ENCODE data around the gene TRDN.
"Not testable (repeated sequence)": the region's sequence is repeated elsewhere in the genome, so short reads cannot be mapped to it uniquely, and the experiment has no call there.

TRDN gene

GRCh38 chr6:123309130-123309529 is 327.6 kb downstream of the TRDN start:
- DNase-seq (ENCODE audit: low read depth in 2 of 2) = no peak

DNA sequence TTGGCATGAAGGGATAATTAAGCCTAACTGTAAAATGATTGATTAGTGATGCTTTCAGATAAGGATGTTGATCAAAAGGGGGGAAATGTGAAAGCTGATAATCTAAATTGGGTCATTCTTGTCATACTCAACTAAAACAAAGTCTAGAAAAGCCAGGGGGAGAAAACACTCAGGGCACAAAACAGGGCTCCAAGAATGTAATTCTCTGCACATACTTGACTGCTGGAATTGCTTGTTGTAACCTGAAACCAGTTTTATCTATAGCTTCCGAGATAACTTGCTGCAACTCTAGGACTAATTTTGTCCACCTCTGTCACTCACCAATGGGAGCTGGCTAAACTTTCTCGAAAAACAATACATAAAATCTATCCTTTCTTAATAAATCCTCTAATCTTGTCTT is 330.4 kb downstream of the TRDN start:
- no peak for DNase-seq (ENCODE audit: low read depth in 2 of 2)

GRCh38 chr6:123295672-123296071 is 341.1 kb downstream of the TRDN start:
- no peak for DNase-seq (ENCODE audit: low read depth in 2 of 2)

GRCh38 chr6:123295181-123295580 is 341.6 kb downstream of the TRDN start:
- no peak for DNase-seq (ENCODE audit: low read depth in 2 of 2)

GRCh38 chr6:123288649-123289048 is 348.1 kb downstream of the TRDN start:
- DNase-seq (ENCODE audit: low read depth in 2 of 2) = no peak

DNA sequence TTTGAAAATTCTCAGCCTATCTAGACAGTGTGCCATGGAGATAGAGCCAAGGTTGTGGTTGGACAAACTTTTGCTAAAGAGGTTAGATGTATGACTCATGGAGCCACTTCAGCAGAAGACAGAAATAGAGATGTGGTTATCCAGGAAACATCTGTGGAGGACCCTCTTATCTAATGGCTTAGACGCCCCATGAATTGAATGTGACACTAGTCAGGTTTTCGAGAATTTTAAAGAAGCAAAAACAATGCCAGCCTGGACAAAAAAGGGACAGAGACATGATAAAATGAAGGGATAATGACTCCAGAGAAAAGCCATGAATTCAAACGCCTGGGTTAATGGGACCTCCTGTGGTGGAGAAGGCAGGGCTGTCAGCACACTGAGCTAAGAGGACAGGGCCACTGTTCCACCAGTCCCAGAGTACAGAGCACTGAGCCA is 360.2 kb downstream of the TRDN start:
- DNase-seq (ENCODE audit: low read depth in 2 of 2) = no peak

- no peak for DNase-seq (ENCODE audit: low read depth in 2 of 2)
Measured at GRCh38 chr6:123263981-123264380, 372.8 kb downstream of the TRDN start.

- no peak for DNase-seq (ENCODE audit: low read depth in 2 of 2)
Measured at GRCh38 chr6:123240626-123241025, 396.1 kb downstream of the TRDN start.

GRCh38 chr6:123233336-123233735 is 403.4 kb downstream of the TRDN start:
- no peak for DNase-seq (ENCODE audit: low read depth in 2 of 2)

GRCh38 chr6:123227789-123228188 is 409.0 kb downstream of the TRDN start:
- not testable (repeated sequence) for DNase-seq (ENCODE audit: low read depth in 2 of 2)

DNA sequence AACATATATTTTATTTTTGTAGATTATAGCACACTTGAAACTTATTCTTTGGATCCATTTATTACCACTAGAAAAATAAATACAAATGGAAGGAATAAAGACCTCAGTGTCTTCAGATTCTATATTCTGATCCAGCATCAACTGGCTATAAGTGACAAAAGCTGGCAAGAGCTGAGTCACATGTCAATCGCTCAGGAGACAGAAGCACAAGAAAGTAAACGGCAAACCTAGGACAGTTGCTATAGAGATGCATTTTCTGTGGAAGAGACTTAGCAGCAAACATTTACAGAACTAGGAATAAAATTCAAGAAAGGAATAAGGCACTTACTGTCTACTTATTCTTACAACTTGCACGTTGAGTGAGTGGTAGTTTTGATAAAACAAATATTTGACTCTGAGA is 410.4 kb downstream of the TRDN start:
- DNase-seq (ENCODE audit: low read depth in 2 of 2) = no peak

DNA sequence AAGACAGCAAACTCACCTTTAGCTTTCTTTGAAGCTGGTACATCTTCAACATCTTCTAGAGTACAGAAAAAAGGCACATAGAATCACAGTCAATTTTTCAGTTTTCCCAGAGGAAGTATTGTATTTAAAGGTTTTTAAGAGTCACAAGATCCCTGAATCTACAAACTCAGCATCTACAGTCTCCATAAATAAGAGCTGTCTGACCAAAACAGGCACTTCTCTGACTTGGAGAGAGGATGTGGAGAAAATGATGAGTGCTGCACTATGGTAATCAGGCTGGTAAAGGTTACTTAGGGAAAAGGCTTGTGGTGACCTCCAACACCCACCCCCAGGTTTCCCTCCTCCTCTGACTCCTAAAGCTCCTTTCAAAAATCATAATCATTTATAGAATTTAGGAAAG is 412.7 kb downstream of the TRDN start:
- no peak for DNase-seq (ENCODE audit: low read depth in 2 of 2)

DNA sequence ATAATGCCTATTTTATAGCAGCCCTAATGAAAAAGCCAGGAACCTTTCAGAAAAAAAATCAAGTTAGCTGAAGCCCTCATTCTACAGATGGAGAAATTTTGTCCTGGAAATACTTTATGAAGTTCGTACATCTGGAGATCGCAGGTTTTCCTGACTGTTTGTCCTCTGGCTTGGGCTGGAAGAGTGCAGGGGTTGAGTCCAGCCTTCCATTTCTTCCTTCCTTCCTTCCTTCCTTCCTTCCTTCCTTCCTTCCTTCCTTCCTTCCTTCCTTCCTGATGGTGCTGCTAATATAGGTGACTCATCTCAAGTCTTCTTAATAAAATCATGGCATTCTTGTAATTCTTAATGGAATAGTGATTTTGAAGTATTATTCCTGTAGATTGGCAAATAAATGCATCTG is 413.3 kb downstream of the TRDN start:
- DNase-seq (ENCODE audit: low read depth in 2 of 2) = no peak

GRCh38 chr6:123215211-123215610 is 421.5 kb downstream of the TRDN start:
- DNase-seq (ENCODE audit: low read depth in 2 of 2) = no peak

DNA sequence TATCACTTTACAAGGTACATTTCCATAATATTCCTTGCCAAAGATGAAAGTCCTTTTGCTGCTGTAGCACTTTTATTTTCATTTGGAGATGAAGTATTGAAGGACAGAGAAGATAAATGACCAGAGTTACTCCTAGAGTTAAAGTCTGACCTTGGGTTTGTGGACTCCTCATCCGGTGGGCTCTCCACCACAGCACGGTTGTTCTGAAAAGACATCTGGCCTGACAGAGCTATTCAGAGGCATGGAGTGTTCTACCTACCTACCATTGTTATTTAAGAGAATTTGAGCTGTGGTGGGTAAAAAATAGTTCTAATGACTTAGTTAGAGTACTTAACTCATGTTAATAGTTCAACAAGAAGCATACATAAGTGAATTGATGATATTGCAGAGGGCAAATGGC is 422.3 kb downstream of the TRDN start:
- DNase-seq (ENCODE audit: low read depth in 2 of 2) = no peak

GRCh38 chr6:123213921-123214320 is 422.8 kb downstream of the TRDN start:
- DNase-seq (ENCODE audit: low read depth in 2 of 2) = no peak

DNA sequence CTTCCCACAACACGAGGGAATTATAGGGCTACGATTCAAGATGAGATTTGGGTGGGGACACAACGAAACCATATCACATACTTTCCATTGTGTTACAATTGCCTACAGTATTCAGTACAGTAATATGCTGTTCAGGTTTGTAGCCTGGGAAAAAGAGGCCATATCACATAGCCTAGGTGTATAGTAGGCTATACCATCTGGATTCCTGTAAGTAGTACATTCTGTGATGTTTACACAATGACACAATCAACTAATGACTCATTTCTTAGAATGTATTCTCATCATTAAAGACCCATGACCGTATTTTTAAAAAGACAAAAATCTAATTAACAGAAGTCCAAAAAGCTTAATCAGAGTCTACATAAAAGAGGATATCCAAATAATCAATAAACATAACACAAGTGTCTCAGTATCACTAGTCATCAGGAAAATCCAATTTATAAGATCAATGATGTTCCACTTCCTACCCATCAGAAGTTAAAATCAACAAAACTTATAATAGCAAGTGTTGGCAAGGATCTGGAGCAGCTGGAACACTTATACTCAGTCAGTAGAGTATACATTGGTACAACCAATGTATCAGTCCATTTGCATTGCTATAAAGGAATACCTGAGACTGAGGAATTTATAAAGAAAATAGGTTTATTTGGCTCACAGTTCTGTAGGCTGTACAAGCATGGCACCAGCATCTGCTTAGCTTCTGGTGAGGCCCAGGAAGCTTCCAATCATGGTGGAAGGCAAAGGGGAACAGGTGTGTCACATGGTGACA is 424.8 kb downstream of the TRDN start:
- DNase-seq (ENCODE audit: low read depth in 2 of 2) = no peak

- no peak for DNase-seq (ENCODE audit: low read depth in 2 of 2)
Measured at GRCh38 chr6:123210645-123211044, 426.1 kb downstream of the TRDN start.

- DNase-seq (ENCODE audit: low read depth in 2 of 2) = no peak
Measured at GRCh38 chr6:123207967-123208510, 428.7 kb downstream of the TRDN start.

DNA sequence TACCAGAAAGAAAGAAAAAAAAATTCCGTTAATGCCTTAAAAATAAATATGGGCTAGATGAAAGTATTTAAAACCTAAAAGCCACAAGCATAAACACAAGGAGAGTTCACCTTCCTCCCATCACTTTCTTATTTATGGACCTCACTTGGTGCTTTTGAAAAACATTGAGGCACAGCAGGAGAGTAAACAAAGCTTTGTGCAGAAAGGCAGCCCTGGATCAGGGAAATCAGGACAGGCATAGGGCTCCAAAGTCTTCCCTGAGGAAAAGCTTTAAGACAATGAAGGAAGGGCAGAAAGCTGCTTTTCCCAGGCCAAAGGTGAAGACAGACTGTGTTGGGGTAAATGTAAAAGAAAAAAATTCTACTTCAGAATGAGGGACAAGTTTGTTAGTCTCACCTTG is 432.8 kb downstream of the TRDN start:
- no peak for DNase-seq (ENCODE audit: low read depth in 2 of 2)

DNA sequence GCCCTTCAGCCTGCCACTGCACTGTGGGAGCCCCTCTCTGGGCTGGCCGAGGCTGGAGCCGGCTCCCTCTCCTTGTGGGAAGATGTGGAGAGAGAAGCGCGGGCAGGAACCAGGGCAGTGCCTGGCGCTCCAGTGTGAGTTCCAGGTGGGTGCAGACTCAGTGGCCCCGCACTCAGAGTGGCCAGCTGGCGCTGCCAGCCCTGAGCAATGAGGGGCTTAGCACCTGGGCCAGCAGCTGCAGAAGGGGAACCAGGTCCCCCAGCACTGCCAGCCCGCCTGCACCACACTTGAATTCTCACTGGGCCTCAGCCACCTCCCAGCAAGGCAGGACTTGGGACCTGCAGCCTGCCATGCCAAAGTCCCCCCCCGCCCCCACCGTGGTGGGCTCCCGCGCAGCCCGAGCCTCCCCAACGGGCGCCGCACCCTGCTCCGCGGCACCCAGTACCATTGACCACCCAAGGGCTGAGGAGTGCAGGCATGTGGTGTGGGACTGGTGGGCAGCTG is 434.8 kb downstream of the TRDN start:
- DNase-seq (ENCODE audit: low read depth in 2 of 2) = no peak

- no peak for DNase-seq (ENCODE audit: low read depth in 2 of 2)
Measured at GRCh38 chr6:123193298-123193697, 443.5 kb downstream of the TRDN start.

- DNase-seq (ENCODE audit: low read depth in 2 of 2) = no peak
Measured at GRCh38 chr6:123189816-123190215, 446.9 kb downstream of the TRDN start.

DNA sequence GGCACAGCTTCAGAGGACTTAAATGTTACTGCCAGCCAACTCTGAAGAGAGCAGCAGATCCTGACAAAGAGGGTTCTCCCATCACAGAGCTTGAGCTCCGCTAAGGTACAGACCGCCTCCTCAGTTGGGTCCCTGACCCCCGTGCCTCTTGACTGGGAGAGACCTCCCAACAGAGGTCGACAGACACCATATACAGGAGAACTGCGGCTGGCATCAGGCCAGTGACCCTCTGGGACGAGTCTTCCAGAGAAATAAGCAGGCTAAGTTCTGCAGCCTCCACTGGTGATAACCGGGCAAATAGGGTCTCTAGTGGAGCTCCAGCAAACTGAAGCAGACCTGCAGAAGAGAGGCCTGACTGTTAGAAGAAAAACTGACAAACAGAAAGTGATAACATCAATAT is 453.8 kb downstream of the TRDN start:
- no peak for DNase-seq (ENCODE audit: low read depth in 2 of 2)
